Fibroblast of lung (primary cell): Measurements from ENCODE around the gene HMGN4. TPM values are rescaled to one million over a fixed set of nuclear protein-coding genes. Genes with fewer than 3 reads are reported as not detected.
"Not testable (repeated sequence)": the region's sequence is repeated elsewhere in the genome, so short reads cannot be mapped to it uniquely, and the experiment has no call there.

Source experiments
- DNase-seq, 2 donors: peaks; one replicate each; pipeline versions ENCODE4 v3.0.0 to v3.0.0-alpha.2; 2010; ENCODE audit warnings: low read depth in 2 of 2
- H2AFZ ChIP-seq: 2 replicates; pipeline ENCODE4 v1.5.1; 2012; ENCODE audit warnings: low read length, control low read depth, inconsistent platforms
- H3K27ac ChIP-seq: 2 replicates; pipeline ENCODE4 v1.5.1; 2011; ENCODE audit warnings: low read length, control low read depth; ENCODE audit not compliant: insufficient read depth
- H3K27me3 ChIP-seq: 2 replicates; pipeline ENCODE4 v1.5.1; 2011; ENCODE audit warnings: mild to moderate bottlenecking, low read length; ENCODE audit not compliant: control insufficient read depth, insufficient read depth
- H3K36me3 ChIP-seq: 2 replicates; pipeline ENCODE4 v1.5.1; 2011; ENCODE audit warnings: low read length; ENCODE audit not compliant: control insufficient read depth, insufficient read depth
- H3K4me1 ChIP-seq: 2 replicates; pipeline ENCODE4 v1.5.1; 2011; ENCODE audit warnings: low read length; ENCODE audit not compliant: control insufficient read depth, insufficient read depth; ENCODE audit errors: extremely low read depth
- H3K4me2 ChIP-seq: 2 replicates; pipeline ENCODE4 v1.5.1; 2011; ENCODE audit warnings: low read length, control low read depth; ENCODE audit not compliant: insufficient read depth; ENCODE audit errors: extremely low read depth
- H3K4me3 ChIP-seq, 4 experiments: fragments of 200-600 bp in 1 of 4; sonication (generic) in 1 of 4; replicated peaks in 1 of 4; 2 replicates each; pipeline ENCODE4 v1.5.1; 2011 to 2016; ENCODE audit warnings: low read length in 4 of 4, low read depth in 3 of 4, mild to moderate bottlenecking in 3 of 4, control low read depth in 2 of 4, inconsistent platforms in 1 of 4, mixed read lengths in 1 of 4; ENCODE audit not compliant: insufficient read depth in 1 of 4; ENCODE audit errors: control extremely low read depth in 1 of 4
- H3K79me2 ChIP-seq: 2 replicates; pipeline ENCODE4 v1.5.1; 2012; ENCODE audit warnings: mild to moderate bottlenecking, low read length, inconsistent platforms; ENCODE audit not compliant: control insufficient read depth, insufficient read depth
- H3K9ac ChIP-seq: 2 replicates; pipeline ENCODE4 v1.5.1; 2011; ENCODE audit warnings: mild to moderate bottlenecking, low read length, control low read depth; ENCODE audit not compliant: insufficient read depth
- H3K9me3 ChIP-seq: 2 replicates; pipeline ENCODE4 v1.5.1; 2012; ENCODE audit warnings: low read depth, low read length; ENCODE audit not compliant: control insufficient read depth, insufficient read depth
- H4K20me1 ChIP-seq: 2 replicates; pipeline ENCODE4 v1.5.1; 2011; ENCODE audit warnings: low read length; ENCODE audit not compliant: control insufficient read depth, insufficient read depth; ENCODE audit errors: extremely low read depth
- CTCF ChIP-seq, 2 donors: IDR thresholded peaks in 1 of 2; conservative IDR thresholded peaks in 1 of 2; 1 replicate in 1 of 2; 2 replicates in 1 of 2; pipeline ENCODE4 v1.5.1; 2011 to 2012; ENCODE audit warnings: low read length in 2 of 2, control low read depth in 1 of 2, inconsistent platforms in 1 of 2, low read depth in 1 of 2, mild to moderate bottlenecking in 1 of 2
- EZH2 ChIP-seq: IDR thresholded peaks from 2 replicates; pipeline ENCODE4 v1.5.1; 2012; ENCODE audit warnings: low read length, control low read depth, mild to moderate bottlenecking; ENCODE audit errors: missing control alignments
- polyA plus RNA-seq, 2 donors: library from polyadenylated mRNA; depleted of rRNA in 1 of 2; stranded (reverse) in 1 of 2; unstranded in 1 of 2; fragments of >200 nt; gene quantifications; 2 replicates each; pipeline ENCODE4 v1.2.1, GENCODE V29; 2011 to 2012; ENCODE audit warnings: missing spikeins in 1 of 2
- total RNA-seq: library from RNA; depleted of rRNA; stranded (reverse); fragments of >200 nt; gene quantifications from 2 replicates; pipeline ENCODE4 v1.2.1, GENCODE V29; 2014

The HMGN4 gene
- total and polyA plus RNA-seq, 2 donors (not counting 1 experiment from before 2014, with no cell fraction given) = 74.9 to 111 TPM

- Histone ChIP-seq H3K27ac (no peak overlapping the region), H3K9ac (no peak overlapping the region), H3K79me2 (no peaks in the 10 kb centered on the region), H3K4me1 (no peaks in the 10 kb centered on the region), H3K9me3 (no peaks in the 10 kb centered on the region), H3K4me3 (peak overlapping the region in 1 of 4 experiments; percentile 26), H3K36me3 (no peaks in the 10 kb centered on the region), H2AFZ (no peak overlapping the region), H3K27me3 (peaks cover 28% of the 10 kb centered on the region), H3K4me2 (no peak overlapping the region), H4K20me1 (no peaks in the 10 kb centered on the region)
- no peak for DNase-seq
- no peak for TF ChIP-seq CTCF (conservative IDR thresholded peaks at IDR 0.05 in 1 of 2, IDR thresholded peaks at IDR 0.05 in 1 of 2; ENCODE audit: low read depth in 1 of 2, low read length in 2 of 2)
- TF ChIP-seq EZH2 = no peak
Measured at GRCh38 chr6:26502165-26502564, 36.0 kb upstream of the HMGN4 start.

GRCh38 chr6:26502626-26503025, 35.5 kb upstream of the HMGN4 start:
- Histone ChIP-seq H3K4me3 (no peak overlapping the region), H3K79me2 (no peaks in the 10 kb centered on the region), H3K4me2 (no peak overlapping the region), H3K9me3 (no peaks in the 10 kb centered on the region), H3K27me3 (peaks cover 26% of the 10 kb centered on the region), H3K4me1 (no peaks in the 10 kb centered on the region), H4K20me1 (no peaks in the 10 kb centered on the region), H2AFZ (no peak overlapping the region), H3K36me3 (no peaks in the 10 kb centered on the region), H3K27ac (no peak overlapping the region), H3K9ac (no peak overlapping the region)
- TF ChIP-seq CTCF (conservative IDR thresholded peaks at IDR 0.05 in 1 of 2, IDR thresholded peaks at IDR 0.05 in 1 of 2; ENCODE audit: low read depth in 1 of 2, low read length in 2 of 2) = no peak
- no peak for TF ChIP-seq EZH2
- DNase-seq = no peak

- TF ChIP-seq EZH2 (no peak), CTCF (conservative IDR thresholded peaks at IDR 0.05 in 1 of 2, IDR thresholded peaks at IDR 0.05 in 1 of 2; ENCODE audit: low read depth in 1 of 2, low read length in 2 of 2) (no peak)
- Histone ChIP-seq H3K79me2 (no peaks in the 10 kb centered on the region), H2AFZ (no peak overlapping the region), H3K4me3 (no peak overlapping the region), H3K27me3 (peaks cover 9% of the 10 kb centered on the region), H3K4me1 (no peaks in the 10 kb centered on the region), H4K20me1 (no peaks in the 10 kb centered on the region), H3K27ac (no peak overlapping the region), H3K36me3 (no peaks in the 10 kb centered on the region), H3K4me2 (no peak overlapping the region), H3K9me3 (no peaks in the 10 kb centered on the region), H3K9ac (no peak overlapping the region)
- DNase-seq = no peak
Measured at GRCh38 chr6:26507658-26508057, 30.5 kb upstream of the HMGN4 start.

- H3K27me3 ChIP-seq, H3K4me3 ChIP-seq, H4K20me1 ChIP-seq, DNase-seq, H3K27ac ChIP-seq, H3K9me3 ChIP-seq, H2AFZ ChIP-seq, H3K36me3 ChIP-seq, H3K79me2 ChIP-seq, H3K4me1 ChIP-seq, H3K4me2 ChIP-seq, H3K9ac ChIP-seq: not testable (repeated sequence)
Measured at GRCh38 chr6:26511033-26511432, 27.1 kb upstream of the HMGN4 start.
